Measurements from ENCODE around the gene CHURC1. TPM values are rescaled to one million over a fixed set of nuclear protein-coding genes. Genes with fewer than 3 reads are reported as not detected.

Gene CHURC1
- total and polyA plus RNA-seq, 4 donors: 75.6 to 106 (median 78.4) TPM

GRCh38 chr14:64937821-64938193, 23.6 kb downstream of the CHURC1 start:
- ATAC-seq (ENCODE audit: low FRiP score) (no peak), DNase-seq (no peak)
- Histone ChIP-seq H3K27me3 (ENCODE audit: control insufficient read depth in 1 of 2, insufficient read depth in 2 of 2, low read length in 1 of 2) (no peaks in the 10 kb centered on the region), H3K9me3 (ENCODE audit: control insufficient read depth, low read length) (no peaks in the 10 kb centered on the region), H3K27ac (ENCODE audit: low read depth in 1 of 2, low read length in 2 of 2) (no peak overlapping the region), H3K4me1 (ENCODE audit: control insufficient read depth in 1 of 2, insufficient read depth in 2 of 2, low read length in 2 of 2) (peaks cover 0 to 5% of the 10 kb centered on the region in 2 donors), H3K4me3 (ENCODE audit: low read length in 2 of 2) (no peak overlapping the region), H3K36me3 (ENCODE audit: control insufficient read depth in 1 of 2, insufficient read depth in 2 of 2, low read length in 1 of 2) (peaks cover 0 to 1% of the 10 kb centered on the region in 2 donors)
- intact Hi-C loops (cut with DNase I): loop anchor here in 1 of 2 donors (5.0 kb wide), 2 partner anchors 36 to 136 kb away; no protein-coding TSS in a partner anchor
- 44 to 48% methylated on average over 1 of the region's 1 CpG for WGBS, 2 donors

GRCh38 chr14:64938972-64939816, 24.9 kb downstream of the CHURC1 start:
- intact Hi-C loops (cut with DNase I): loop anchor here in 1 of 2 donors (5.0 kb wide), 2 partner anchors 37 to 137 kb away; no protein-coding TSS in a partner anchor
- Histone ChIP-seq H3K36me3 (ENCODE audit: control insufficient read depth in 1 of 2, insufficient read depth in 2 of 2, low read length in 1 of 2) (peaks cover 0 to 1% of the 10 kb centered on the region in 2 donors), H3K4me1 (ENCODE audit: control insufficient read depth in 1 of 2, insufficient read depth in 2 of 2, low read length in 2 of 2) (peaks cover 0 to 3% of the 10 kb centered on the region in 2 donors), H3K4me3 (ENCODE audit: low read length in 2 of 2) (no peak overlapping the region), H3K27ac (ENCODE audit: low read depth in 1 of 2, low read length in 2 of 2) (no peak overlapping the region), H3K9me3 (ENCODE audit: control insufficient read depth, low read length) (no peaks in the 10 kb centered on the region), H3K27me3 (ENCODE audit: control insufficient read depth in 1 of 2, insufficient read depth in 2 of 2, low read length in 1 of 2) (no peaks in the 10 kb centered on the region)
- WGBS, 2 donors: 89 to 96% methylated on average over 17 of the region's 17 CpGs
- ATAC-seq (ENCODE audit: low FRiP score) (no peak), DNase-seq (no peak)

GRCh38 chr14:64939817-64940190, 25.5 kb downstream of the CHURC1 start:
- Histone ChIP-seq H3K4me1 (ENCODE audit: control insufficient read depth in 1 of 2, insufficient read depth in 2 of 2, low read length in 2 of 2) (peaks cover 0 to 3% of the 10 kb centered on the region in 2 donors), H3K4me3 (ENCODE audit: low read length in 2 of 2) (no peak overlapping the region), H3K36me3 (ENCODE audit: control insufficient read depth in 1 of 2, insufficient read depth in 2 of 2, low read length in 1 of 2) (peaks cover 0 to 1% of the 10 kb centered on the region in 2 donors), H3K27me3 (ENCODE audit: control insufficient read depth in 1 of 2, insufficient read depth in 2 of 2, low read length in 1 of 2) (no peaks in the 10 kb centered on the region), H3K27ac (ENCODE audit: low read depth in 1 of 2, low read length in 2 of 2) (no peak overlapping the region), H3K9me3 (ENCODE audit: control insufficient read depth, low read length) (no peaks in the 10 kb centered on the region)
- intact Hi-C loops (cut with DNase I): loop anchor here in 1 of 2 donors (5.0 kb wide), 2 partner anchors 38 to 138 kb away; no protein-coding TSS in a partner anchor
- no peak for ATAC-seq (ENCODE audit: low FRiP score)
- 74 to 82% methylated on average over 3 of the region's 3 CpGs for WGBS, 2 donors
- no peak for DNase-seq

DNA sequence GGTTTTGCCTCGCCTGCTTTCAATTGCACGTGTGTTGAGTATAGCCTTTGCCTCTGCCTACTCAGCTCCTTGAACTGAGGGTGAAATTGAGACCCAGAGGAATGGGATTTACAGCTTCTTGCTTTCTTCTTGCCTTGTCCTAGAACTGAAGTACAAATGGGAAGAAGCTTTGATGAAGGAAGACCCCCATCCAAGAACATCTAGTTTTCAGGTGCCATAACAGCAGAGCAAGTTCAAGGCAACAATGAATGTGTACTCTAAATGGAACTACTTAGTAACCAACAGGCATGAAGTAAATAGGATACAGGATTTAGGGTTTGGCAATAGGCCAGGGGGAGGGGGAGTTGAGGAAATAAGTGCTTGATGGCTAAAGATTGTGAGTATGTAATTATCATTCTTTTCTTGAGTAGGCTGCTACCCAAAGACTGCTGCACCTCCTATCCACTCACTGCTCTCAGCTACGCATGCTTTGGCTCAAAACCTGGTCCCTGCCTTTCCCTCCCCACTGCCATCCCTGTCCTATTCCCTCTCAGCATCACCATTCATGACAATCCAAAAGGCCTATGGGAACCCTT, 26.2 kb downstream of the CHURC1 start:
- DNase-seq (no peak), ATAC-seq (ENCODE audit: low FRiP score) (no peak)
- intact Hi-C loops (cut with DNase I): no loop called here
- H3K36me3 ChIP-seq (ENCODE audit: control insufficient read depth in 1 of 2, insufficient read depth in 2 of 2, low read length in 1 of 2): peaks cover 0 to 1% of the 10 kb centered on the region in 2 donors
- peaks cover 0 to 3% of the 10 kb centered on the region in 2 donors for H3K4me1 ChIP-seq (ENCODE audit: control insufficient read depth in 1 of 2, insufficient read depth in 2 of 2, low read length in 2 of 2)
- no peak overlapping the region for H3K27ac ChIP-seq (ENCODE audit: low read depth in 1 of 2, low read length in 2 of 2)
- no peaks in the 10 kb centered on the region for H3K27me3 ChIP-seq (ENCODE audit: control insufficient read depth in 1 of 2, insufficient read depth in 2 of 2, low read length in 1 of 2)
- no peaks in the 10 kb centered on the region for H3K9me3 ChIP-seq (ENCODE audit: control insufficient read depth, low read length)
- H3K4me3 ChIP-seq (ENCODE audit: low read length in 2 of 2): no peak overlapping the region
- 83 to 89% methylated on average over 3 of the region's 3 CpGs for WGBS, 2 donors

GRCh38 chr14:64942531-64943111, 28.4 kb downstream of the CHURC1 start, which contains the start of gene GPX2:
Gene GPX2 (minus strand): TSS chr14:64942745. CDS start chr14:64942726, 19 bp downstream.
- Histone ChIP-seq H3K4me1 (ENCODE audit: control insufficient read depth in 1 of 2, insufficient read depth in 2 of 2, low read length in 2 of 2) (no peaks in the 10 kb centered on the region), H3K9me3 (ENCODE audit: control insufficient read depth, low read length) (no peaks in the 10 kb centered on the region), H3K36me3 (ENCODE audit: control insufficient read depth in 1 of 2, insufficient read depth in 2 of 2, low read length in 1 of 2) (peaks cover 0 to 1% of the 10 kb centered on the region in 2 donors), H3K27ac (ENCODE audit: low read depth in 1 of 2, low read length in 2 of 2) (no peak within 1 kb of the TSS), H3K27me3 (ENCODE audit: control insufficient read depth in 1 of 2, insufficient read depth in 2 of 2, low read length in 1 of 2) (no peaks in the 10 kb centered on the region), H3K4me3 (ENCODE audit: low read length in 2 of 2) (no peak within 1 kb of the TSS)
- ATAC-seq (ENCODE audit: low FRiP score) (no peak), DNase-seq (no peak)
- intact Hi-C loops (cut with DNase I): no loop called here
- 86 to 88% methylated on average over 13 of the region's 13 CpGs for WGBS, 2 donors

- H3K4me1 ChIP-seq (ENCODE audit: control insufficient read depth in 1 of 2, insufficient read depth in 2 of 2, low read length in 2 of 2): no peaks in the 10 kb centered on the region
- H3K36me3 ChIP-seq (ENCODE audit: control insufficient read depth in 1 of 2, insufficient read depth in 2 of 2, low read length in 1 of 2): peaks cover 0 to 1% of the 10 kb centered on the region in 2 donors
- intact Hi-C loops (cut with DNase I): no loop called here
- no peak overlapping the region for H3K4me3 ChIP-seq (ENCODE audit: low read length in 2 of 2)
- DNase-seq: no peak
- H3K27ac ChIP-seq (ENCODE audit: low read depth in 1 of 2, low read length in 2 of 2): no peak overlapping the region
- H3K27me3 ChIP-seq (ENCODE audit: control insufficient read depth in 1 of 2, insufficient read depth in 2 of 2, low read length in 1 of 2): no peaks in the 10 kb centered on the region
- WGBS, 2 donors: 90 to 93% methylated on average over 6 of the region's 6 CpGs
- H3K9me3 ChIP-seq (ENCODE audit: control insufficient read depth, low read length): no peaks in the 10 kb centered on the region
- no peak for ATAC-seq (ENCODE audit: low FRiP score)
Measured at GRCh38 chr14:64943556-64943955, 29.3 kb downstream of the CHURC1 start.

DNA sequence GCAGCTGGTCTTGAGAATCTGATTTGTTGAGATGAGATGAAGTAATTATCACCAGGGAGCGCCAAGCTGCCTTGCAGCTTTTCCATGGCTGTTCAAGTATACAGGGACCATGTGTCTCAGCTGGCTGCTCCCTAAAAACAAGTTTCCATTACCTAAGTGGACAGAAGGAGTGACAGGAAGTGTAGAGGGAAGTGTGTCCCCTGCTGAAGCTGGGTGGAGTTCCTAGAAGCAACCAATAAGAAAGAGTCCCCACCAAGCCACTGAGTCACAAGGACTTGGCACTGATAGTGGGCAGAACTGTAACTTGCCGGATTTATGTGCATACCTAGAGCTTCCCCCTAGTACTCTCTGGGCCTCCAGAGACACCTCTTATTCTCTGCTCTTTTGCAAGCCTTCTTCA, 29.8 kb downstream of the CHURC1 start:
- Histone ChIP-seq H3K4me1 (ENCODE audit: control insufficient read depth in 1 of 2, insufficient read depth in 2 of 2, low read length in 2 of 2) (no peaks in the 10 kb centered on the region), H3K9me3 (ENCODE audit: control insufficient read depth, low read length) (no peaks in the 10 kb centered on the region), H3K27me3 (ENCODE audit: control insufficient read depth in 1 of 2, insufficient read depth in 2 of 2, low read length in 1 of 2) (no peaks in the 10 kb centered on the region), H3K36me3 (ENCODE audit: control insufficient read depth in 1 of 2, insufficient read depth in 2 of 2, low read length in 1 of 2) (peaks cover 0 to 1% of the 10 kb centered on the region in 2 donors), H3K27ac (ENCODE audit: low read depth in 1 of 2, low read length in 2 of 2) (no peak overlapping the region), H3K4me3 (ENCODE audit: low read length in 2 of 2) (no peak overlapping the region)
- no peak for ATAC-seq (ENCODE audit: low FRiP score)
- intact Hi-C loops (cut with DNase I): no loop called here
- DNase-seq: no peak
- WGBS, 2 donors: 80 to 85% methylated on average over 2 of the region's 2 CpGs

DNA sequence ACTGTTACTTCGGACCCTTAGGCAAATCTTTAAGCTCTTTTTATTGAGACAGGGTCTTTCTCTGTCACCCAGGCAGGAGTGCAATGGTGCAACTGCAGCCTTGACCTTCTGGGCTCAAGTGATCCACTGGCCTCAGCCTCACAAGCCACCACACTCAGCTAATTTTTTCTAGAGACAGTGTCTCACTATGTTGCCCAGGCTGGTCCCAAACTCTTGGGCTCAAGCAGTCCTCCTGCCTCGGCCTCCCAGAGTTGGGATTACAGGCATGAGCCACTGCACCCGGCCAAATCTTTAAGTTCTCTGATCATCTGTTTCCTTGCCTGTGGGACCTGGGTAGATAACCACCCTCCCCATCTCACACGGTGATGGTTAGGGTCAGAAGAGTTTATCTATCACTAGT, 30.6 kb downstream of the CHURC1 start:
- intact Hi-C loops (cut with DNase I): no loop called here

More for the DNA sequence above, 30.6 kb downstream of the CHURC1 start:
- no peaks in the 10 kb centered on the region for H3K27me3 ChIP-seq (ENCODE audit: control insufficient read depth in 1 of 2, insufficient read depth in 2 of 2, low read length in 1 of 2)
- H3K27ac ChIP-seq (ENCODE audit: low read depth in 1 of 2, low read length in 2 of 2): no peak overlapping the region
- H3K4me3 ChIP-seq (ENCODE audit: low read length in 2 of 2): no peak overlapping the region
- DNase-seq: no peak
- H3K9me3 ChIP-seq (ENCODE audit: control insufficient read depth, low read length): no peaks in the 10 kb centered on the region
- ATAC-seq (ENCODE audit: low FRiP score): no peak
- peaks cover 0 to 1% of the 10 kb centered on the region in 2 donors for H3K36me3 ChIP-seq (ENCODE audit: control insufficient read depth in 1 of 2, insufficient read depth in 2 of 2, low read length in 1 of 2)
- 86 to 88% methylated on average over 4 of the region's 4 CpGs for WGBS, 2 donors
- no peaks in the 10 kb centered on the region for H3K4me1 ChIP-seq (ENCODE audit: control insufficient read depth in 1 of 2, insufficient read depth in 2 of 2, low read length in 2 of 2)
